Cardiac muscle cell (in vitro differentiated cells and primary cell): Measurements from ENCODE around the gene ANKUB1. TPM values are rescaled to one million over a fixed set of nuclear protein-coding genes. Genes with fewer than 3 reads are reported as not detected.

Experiments used
- DNase-seq, 2 donors: peaks; one replicate each; pipeline versions ENCODE4 v3.0.0 to v3.0.0-alpha.2; 2010 to 2017; ENCODE audit warnings: low read depth in 1 of 2, low spot score in 1 of 2
- H3K27ac ChIP-seq: fragments of 200-600 bp; sonication (generic); 2 replicates; pipeline ENCODE4 v1.5.1; 2016
- H3K27me3 ChIP-seq: fragments of 200-600 bp; sonication (generic); 2 replicates; pipeline ENCODE4 v1.6.0; 2016; ENCODE audit warnings: control low read depth
- H3K36me3 ChIP-seq: fragments of 200-600 bp; sonication (generic); 2 replicates; pipeline ENCODE4 v1.5.1; 2016; ENCODE audit warnings: control low read depth
- H3K4me1 ChIP-seq: fragments of 200-600 bp; sonication (generic); 2 replicates; pipeline ENCODE4 v1.8.1; 2017; ENCODE audit warnings: low read depth, mild to moderate bottlenecking, mixed run types
- H3K4me3 ChIP-seq: fragments of 200-600 bp; sonication (generic); 2 replicates; pipeline ENCODE4 v1.5.1; 2016; ENCODE audit warnings: mild to moderate bottlenecking
- H3K9me3 ChIP-seq: fragments of 200-600 bp; sonication (generic); 2 replicates; pipeline ENCODE4 v1.5.1; 2017; ENCODE audit warnings: low read depth, mild to moderate bottlenecking, control low read depth
- polyA plus RNA-seq: library from polyadenylated mRNA; unstranded; fragments of >200 nt; fragmentation: Nextera tagmentation; extraction: Ambion mirVana; gene quantifications from 2 replicates; pipeline ENCODE4 v1.2.1, GENCODE V29; 2016
- total RNA-seq: library from RNA; depleted of rRNA; stranded (reverse); fragments of >200 nt; gene quantifications from 2 replicates; pipeline ENCODE4 v1.2.3, GENCODE V29; 2016
- TF ChIP-seq, protein P1 (sequence below): IDR thresholded peaks from 2 replicates; pipeline ENCODE4 v1.5.1; 2012; ENCODE audit warnings: low read depth, mild to moderate bottlenecking, low read length

The ANKUB1 gene
- total and polyA plus RNA-seq, 2 experiments from 2014 or later = not detected

DNA sequence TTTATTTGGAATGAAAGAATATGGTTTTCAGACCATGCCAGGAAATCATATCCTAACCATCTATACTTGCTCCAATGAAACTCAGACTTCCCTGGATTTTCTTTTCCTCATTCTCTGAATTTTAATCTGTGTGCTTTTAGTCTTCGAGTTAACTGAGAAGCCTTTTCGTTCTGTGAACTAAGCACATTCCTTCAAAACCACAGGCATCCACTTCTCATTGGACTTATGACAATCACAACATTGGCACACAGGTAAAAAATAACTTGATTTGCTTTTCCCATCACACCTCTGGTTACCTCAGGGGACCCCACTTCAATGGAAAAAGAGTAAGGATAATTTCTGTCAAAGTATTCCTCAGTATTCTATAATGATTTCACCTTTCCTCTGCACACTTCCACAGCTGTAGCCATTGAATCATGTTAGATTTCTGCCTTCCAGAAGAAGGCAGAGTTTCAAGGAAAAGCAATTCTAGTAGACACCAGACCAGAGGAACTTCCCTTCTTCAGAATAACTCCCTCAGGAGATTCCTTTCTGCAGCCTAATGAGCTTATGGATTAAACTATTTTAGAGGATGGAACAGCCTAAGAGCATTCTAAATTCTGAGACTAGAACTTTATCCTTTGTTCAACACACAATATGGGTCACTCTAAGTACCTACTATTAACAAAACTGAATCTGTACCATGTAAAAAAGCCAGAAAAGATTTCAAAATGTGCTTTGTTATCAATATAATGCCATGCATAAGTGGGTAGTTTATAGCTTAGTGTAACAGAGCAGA is 56.0 kb downstream of the ANKUB1 start:
- TF ChIP-seq, protein P1, sequence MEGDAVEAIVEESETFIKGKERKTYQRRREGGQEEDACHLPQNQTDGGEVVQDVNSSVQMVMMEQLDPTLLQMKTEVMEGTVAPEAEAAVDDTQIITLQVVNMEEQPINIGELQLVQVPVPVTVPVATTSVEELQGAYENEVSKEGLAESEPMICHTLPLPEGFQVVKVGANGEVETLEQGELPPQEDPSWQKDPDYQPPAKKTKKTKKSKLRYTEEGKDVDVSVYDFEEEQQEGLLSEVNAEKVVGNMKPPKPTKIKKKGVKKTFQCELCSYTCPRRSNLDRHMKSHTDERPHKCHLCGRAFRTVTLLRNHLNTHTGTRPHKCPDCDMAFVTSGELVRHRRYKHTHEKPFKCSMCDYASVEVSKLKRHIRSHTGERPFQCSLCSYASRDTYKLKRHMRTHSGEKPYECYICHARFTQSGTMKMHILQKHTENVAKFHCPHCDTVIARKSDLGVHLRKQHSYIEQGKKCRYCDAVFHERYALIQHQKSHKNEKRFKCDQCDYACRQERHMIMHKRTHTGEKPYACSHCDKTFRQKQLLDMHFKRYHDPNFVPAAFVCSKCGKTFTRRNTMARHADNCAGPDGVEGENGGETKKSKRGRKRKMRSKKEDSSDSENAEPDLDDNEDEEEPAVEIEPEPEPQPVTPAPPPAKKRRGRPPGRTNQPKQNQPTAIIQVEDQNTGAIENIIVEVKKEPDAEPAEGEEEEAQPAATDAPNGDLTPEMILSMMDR = no peak
- H3K4me1 ChIP-seq = no peaks in the 10 kb centered on the region
- no peak overlapping the region for H3K27ac ChIP-seq
- H3K9me3 ChIP-seq = no peaks in the 10 kb centered on the region
- peaks cover 18% of the 10 kb centered on the region for H3K36me3 ChIP-seq
- peak in 1 of 2 donors; percentile 65 for DNase-seq
- H3K27me3 ChIP-seq = no peaks in the 10 kb centered on the region
- H3K4me3 ChIP-seq = no peak overlapping the region

DNA sequence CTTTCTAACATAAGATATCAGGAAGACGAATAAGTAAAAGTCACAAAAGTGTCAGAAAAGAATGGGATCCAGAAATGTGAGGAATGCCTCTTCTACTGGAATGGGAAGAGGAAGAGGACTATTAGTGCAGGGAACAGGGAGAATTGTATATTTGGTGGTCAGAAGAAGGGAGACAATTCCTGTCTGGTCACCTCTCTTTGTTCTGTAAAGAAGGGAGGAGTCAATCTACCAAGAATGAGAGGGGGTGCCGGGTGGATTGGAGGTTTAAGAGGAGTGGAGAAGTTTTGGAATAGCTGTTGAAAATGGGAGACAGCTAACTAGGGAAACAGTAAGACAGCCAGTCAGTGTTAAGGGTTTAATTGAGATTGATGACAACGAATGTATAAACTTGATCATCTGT is 60.1 kb downstream of the ANKUB1 start:
- Histone ChIP-seq H3K27ac (no peak overlapping the region), H3K4me3 (no peak overlapping the region), H3K4me1 (no peaks in the 10 kb centered on the region), H3K27me3 (no peaks in the 10 kb centered on the region), H3K9me3 (no peaks in the 10 kb centered on the region), H3K36me3 (no peaks in the 10 kb centered on the region)
- no peak for DNase-seq
- TF ChIP-seq, protein P1 = no peak

DNA sequence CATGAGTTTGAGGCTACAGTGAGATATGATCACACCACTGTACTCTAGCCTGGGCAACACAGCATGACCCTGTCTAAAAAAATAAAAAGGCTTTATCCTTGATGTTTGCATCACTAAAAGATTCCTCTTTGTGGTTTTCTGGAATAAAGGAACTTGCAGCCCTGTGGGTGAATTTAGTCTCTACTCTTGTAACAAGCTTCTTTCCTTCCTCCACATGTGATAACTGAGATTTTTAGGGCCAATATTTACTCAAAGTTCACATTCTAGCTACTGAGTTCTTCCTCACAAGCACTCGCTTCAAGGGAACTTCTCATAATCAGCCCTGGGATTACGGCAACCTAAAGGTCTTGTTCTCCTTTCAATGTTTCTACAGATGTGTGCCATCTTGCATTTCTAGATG is 64.7 kb downstream of the ANKUB1 start:
- no peaks in the 10 kb centered on the region for H3K4me1 ChIP-seq
- H3K36me3 ChIP-seq = no peaks in the 10 kb centered on the region
- TF ChIP-seq, protein P1 = no peak
- H3K27ac ChIP-seq = no peak overlapping the region
- no peaks in the 10 kb centered on the region for H3K9me3 ChIP-seq
- no peak overlapping the region for H3K4me3 ChIP-seq
- H3K27me3 ChIP-seq = no peaks in the 10 kb centered on the region
- DNase-seq = no peak

DNA sequence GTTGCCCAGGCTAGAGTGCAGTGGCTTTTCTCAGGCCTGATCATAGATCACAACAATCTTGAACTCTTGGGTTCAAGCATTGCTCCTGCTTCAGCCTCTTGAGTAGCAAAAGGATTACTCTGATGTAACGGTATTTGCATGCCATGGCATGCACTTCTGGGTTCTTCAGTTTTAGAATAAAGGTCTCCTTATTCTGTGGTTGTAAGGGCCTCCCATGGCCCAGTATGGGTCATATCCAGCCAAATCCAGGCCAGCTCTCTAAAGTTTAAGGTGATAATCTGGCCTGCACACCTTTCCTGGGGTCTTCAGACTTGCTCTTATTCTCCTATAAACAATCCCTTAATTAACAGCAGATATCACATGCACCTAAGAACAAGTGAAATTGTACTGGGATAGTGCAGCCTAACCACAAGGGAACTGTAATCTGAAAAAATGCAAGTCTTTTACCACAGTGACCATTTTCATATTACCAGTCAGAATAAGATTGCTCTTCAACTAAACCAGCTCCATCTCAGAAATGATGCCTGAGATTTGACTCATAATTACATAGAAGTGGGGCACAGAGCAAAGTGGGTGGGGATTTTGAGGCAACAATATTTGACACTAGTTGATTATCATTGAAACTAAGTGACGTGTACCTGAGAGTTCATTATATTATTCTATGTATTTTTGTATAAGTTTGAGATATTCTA is 65.5 kb downstream of the ANKUB1 start:
- H3K27me3 ChIP-seq = no peaks in the 10 kb centered on the region
- no peaks in the 10 kb centered on the region for H3K4me1 ChIP-seq
- no peaks in the 10 kb centered on the region for H3K9me3 ChIP-seq
- no peaks in the 10 kb centered on the region for H3K36me3 ChIP-seq
- no peak overlapping the region for H3K4me3 ChIP-seq
- H3K27ac ChIP-seq = no peak overlapping the region
- DNase-seq = no peak
- TF ChIP-seq, protein P1 = no peak

DNA sequence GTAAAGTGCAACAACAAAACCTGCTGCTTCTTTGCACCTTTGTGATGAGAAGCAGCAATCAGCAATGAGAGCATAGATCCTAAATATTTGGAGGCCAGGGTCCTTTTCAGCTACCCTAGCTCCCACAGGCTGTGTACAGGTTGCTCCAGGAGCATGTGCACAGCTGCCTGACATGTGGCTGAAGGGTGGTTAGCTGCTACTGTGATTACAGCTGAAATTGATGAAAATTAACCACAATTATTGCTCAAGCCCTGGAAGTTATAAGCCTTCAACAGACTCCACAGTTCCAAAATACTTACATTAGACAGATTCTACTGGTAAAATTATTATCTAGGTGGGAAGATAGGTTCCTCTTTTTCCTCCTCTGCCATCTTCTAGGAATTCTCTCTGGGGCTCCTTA is 68.6 kb downstream of the ANKUB1 start:
- TF ChIP-seq, protein P1 = no peak
- no peaks in the 10 kb centered on the region for H3K4me1 ChIP-seq
- H3K27me3 ChIP-seq = no peaks in the 10 kb centered on the region
- no peaks in the 10 kb centered on the region for H3K36me3 ChIP-seq
- no peak for DNase-seq
- no peak overlapping the region for H3K27ac ChIP-seq
- H3K9me3 ChIP-seq = no peaks in the 10 kb centered on the region
- H3K4me3 ChIP-seq = no peak overlapping the region
